NCI-H345 (cell line): ENCODE measurements around the gene LSM7.

Experiments used
- DNase-seq: peaks from one replicate; lab custom pipeline; 2025; lab: John Stamatoyannopoulos, UW

LSM7 gene

DNA sequence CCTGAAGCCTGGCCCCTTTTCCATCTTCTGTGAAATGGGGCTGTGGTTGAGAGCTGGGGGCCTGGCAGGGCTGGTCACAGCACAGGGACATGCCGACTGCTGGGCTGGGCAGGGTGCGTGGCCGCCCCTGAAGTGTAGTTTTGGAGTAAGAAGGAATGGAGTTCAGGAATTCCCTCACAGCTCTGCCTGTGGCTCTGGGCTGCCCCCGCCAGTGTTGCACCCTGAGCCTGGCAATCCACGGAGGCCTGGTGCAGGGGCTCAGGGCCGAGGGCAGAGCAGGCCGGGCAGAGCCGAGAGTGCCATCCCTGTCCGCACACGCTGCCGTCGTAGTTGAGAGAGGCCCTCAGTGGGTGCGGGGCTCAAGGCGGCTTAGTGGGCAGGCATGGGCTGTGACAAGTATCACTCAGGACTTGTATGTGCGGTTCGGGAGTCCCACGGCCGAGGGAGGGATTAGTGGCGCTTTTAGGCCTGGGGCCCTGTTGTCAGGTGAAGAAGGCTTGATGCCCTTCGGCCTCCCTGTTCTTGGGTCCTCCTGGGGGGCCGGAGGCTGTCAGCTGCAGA, 9.7 kb upstream of the LSM7 start:
- no peak for DNase-seq

- DNase-seq: peak; percentile 24
These were observed 8.9 kb upstream of the LSM7 start for GRCh38 chr19:2337329-2337707.

GRCh38 chr19:2336528-2337328, 8.3 kb upstream of the LSM7 start:
- no peak for DNase-seq

- DNase-seq: no peak
These were observed 7.5 kb upstream of the LSM7 start for GRCh38 chr19:2335848-2336247.

GRCh38 chr19:2334986-2335846, 6.8 kb upstream of the LSM7 start:
- DNase-seq: no peak

DNA sequence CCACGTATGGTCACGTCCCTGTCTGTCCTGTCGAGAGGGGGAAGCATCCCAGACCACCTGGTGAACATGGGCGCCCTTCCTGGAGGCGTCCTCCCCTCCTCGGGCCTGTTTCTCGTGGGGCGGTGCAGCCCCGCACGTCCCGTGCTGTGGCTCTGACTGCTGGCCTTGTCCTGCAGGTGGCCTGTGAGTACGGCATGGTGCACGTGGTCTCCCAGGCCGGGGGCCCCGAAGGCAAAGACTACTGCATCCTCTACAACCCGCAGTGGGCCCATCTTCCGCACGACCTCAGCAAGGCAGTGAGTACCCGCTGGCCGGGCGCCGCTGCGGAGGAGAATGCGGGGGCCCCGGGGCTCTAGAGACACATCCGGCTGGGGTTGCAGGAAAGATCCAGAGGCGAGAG, 6.0 kb upstream of the LSM7 start:
- no peak for DNase-seq

- no peak for DNase-seq
These were observed 5.4 kb upstream of the LSM7 start for GRCh38 chr19:2333807-2334211.

DNA sequence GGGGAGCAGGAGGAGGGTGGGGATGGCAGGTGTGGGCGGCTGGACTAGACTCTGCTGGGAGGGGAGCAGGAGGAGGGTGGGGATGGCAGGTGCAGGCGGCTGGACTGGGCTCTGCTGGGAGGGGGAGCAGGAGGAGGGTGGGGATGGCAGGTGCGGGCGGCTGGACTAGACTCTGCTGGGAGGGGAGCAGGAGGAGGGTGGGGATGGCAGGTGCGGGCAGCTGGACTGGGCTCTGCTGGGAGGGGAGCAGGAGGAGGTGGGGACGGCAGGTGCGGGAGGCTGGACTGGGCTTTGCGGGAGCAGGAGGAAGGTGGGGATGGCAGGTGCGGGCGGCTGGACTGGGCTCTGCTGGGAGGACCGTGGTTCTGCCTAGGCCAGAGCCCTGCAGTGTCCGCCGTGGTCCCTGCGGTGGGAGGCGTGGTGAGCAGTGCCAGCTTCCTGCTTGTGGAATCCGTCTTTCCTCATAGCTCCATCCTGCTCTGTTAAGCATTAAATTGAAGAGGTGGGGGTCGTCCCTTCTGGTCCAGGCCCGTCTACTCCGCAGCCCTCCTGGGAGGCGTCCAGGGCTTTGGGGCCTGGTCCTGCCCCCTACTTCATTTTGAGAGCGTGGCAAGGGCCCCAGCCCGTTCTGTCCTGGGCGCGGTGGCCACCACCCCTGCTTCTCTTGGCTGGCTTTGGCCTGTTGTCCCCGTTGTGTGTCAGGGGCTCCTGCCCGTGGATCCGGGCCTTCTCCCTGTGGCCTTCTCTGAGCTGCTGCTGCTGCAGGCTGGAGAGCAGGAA, 4.8 kb upstream of the LSM7 start:
- DNase-seq: peak; percentile 94

GRCh38 chr19:2332341-2333026, 4.1 kb upstream of the LSM7 start:
- DNase-seq: peak; percentile 87

GRCh38 chr19:2331601-2332246, 3.3 kb upstream of the LSM7 start:
- DNase-seq: no peak

GRCh38 chr19:2330632-2331284, 2.4 kb upstream of the LSM7 start:
- DNase-seq: no peak

- no peak for DNase-seq
These were observed 1.9 kb upstream of the LSM7 start for GRCh38 chr19:2330255-2330631.

- DNase-seq: no peak
These were observed 1.1 kb upstream of the LSM7 start for GRCh38 chr19:2329501-2329916.

- no peak for DNase-seq
These were observed 728 bp upstream of the LSM7 start for GRCh38 chr19:2329149-2329478.

DNA sequence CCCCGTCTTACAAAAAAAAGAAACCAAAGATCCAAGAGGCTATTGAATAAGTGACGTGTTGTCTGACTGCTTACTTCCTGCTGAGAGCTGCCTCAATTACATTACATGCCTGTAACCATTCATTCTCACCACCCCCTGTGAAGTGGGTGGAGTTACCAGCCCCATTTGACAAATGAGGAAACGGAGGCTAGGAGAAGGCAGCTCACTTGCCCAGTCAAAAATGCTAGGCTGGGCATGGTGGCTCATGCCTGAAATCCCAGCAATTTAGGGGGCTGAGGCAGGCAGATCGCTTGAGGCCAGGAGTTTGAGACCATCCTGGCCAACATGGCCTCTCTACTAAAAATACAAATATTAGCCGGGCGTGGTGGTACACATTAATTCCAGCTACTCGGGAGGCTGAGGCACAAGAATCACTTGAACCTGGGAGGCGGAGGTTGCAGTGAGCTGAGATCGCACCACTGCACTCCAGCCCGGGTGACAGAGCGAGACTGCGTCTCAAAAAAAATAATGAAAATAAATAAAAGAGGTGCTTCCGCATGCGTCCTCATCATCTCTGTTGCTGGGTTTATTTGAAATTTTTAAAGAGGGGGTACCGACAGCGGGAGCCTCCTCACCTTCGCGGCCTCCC, 499 bp downstream of the LSM7 start:
- DNase-seq: peak; percentile 73

DNA sequence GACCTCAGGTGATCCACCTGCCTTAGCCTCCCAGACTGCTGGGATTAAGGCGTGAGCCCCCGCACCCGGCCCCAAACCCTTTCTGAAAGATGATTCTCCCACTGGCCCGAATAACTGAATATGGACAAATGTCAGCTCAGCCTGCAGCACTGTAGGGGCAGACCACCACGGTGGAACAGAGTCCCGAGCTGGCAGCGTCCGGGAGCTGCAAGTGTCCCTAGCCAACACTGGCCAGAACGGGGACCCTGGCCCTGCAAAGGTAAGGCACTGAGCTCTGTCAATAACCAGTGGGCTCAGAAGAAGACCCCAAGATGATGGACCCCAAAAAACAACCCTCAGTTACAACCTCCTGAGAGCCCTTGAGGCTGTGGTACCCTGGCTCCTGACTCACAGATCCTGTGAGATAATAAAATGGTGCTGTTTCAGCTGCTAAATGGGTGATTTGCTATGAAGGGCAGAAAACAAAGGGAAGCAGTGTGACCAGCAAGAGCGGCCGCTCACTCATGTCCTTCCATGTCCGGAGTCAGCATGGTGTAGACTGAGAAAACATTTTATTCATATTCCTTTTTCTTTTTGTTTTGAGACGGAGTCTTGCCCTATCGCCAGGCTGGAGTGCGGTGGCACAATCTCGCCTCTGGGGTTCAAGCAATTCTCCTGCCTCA, 1.6 kb downstream of the LSM7 start:
- DNase-seq: no peak

DNA sequence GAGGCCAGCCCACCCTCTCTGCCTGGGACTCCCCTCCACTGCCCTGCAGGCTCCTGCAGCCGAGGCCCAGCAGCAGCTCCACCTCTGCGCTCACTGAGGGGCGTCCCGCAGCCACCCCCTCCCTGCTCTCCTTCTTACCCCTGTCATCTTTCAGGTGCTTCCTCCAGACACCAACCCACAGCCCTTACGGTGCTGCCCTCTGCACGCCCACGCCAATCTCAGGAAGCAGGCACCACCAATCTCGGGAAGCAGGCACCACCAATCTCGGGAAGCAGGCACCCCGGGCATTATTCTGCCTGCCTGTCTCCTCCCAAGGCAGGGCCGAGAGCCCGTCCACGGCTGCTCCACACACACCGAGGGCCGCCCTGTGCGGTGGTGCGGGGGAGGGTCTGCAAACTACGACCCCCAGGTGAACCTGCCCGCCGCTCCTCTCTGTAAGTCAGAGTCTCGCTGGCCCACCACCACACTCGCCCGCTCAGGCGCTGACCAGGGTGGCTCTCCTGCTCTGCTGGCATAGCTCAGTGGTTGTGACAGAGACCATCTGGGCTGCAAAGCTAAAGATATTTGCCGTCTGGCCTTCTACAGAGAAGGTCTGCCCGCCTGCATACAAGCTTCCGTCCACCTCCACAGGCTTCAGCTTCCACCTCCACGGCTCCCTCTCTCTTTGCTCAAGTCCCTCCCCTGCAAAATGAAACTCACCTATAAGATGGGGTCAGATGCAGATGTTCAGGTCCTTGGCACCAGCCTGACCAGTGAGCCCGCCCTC, 2.9 kb downstream of the LSM7 start:
- no peak for DNase-seq

DNA sequence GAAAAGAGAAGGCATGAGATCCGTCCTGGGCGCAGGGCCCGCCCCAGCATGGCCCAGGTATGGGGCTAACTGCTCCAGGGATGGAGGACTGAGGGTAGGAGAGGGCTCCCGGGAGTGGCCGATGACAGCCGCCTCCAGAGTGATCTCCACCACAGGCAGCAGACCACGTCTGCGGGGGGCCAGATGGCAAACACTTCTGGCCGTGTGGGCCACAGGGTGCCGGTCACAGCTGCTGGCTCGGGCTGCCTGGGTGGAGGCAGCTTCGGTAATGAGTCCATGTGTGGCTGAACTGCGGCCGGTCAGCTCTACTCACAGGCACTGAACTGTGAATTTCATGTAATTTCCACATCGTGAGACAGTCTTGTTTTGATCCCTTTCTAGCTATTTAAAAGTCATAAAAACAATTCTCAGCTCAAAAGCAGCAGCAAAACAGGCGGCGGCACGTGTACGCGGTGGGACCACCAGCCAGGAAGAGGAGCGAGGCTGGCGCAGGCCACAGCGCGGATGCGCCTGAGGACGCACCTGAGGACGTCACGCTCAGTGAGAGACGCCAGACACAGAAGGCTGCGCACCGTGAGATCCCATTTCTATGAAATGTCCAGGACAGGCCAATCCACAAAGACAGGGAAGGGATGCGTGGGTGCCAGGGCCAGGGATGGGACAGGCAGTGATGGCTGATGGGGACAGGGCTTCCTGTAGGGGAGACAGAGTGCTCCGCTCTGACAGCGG, 4.0 kb downstream of the LSM7 start:
- no peak for DNase-seq
